Right lobe of liver (tissue), 6 donors: Measurements from ENCODE around the gene PROZ. TPM values are rescaled to one million over a fixed set of nuclear protein-coding genes. Genes with fewer than 3 reads are reported as not detected.

Experiments used
- ATAC-seq, 4 donors: fragments of 200-7000 bp; cut with Tn5 transposase; one replicate each; pipeline ENCODE4 v1.9.1; 2020; ENCODE audit warnings: mild to moderate bottlenecking in 4 of 4, moderate library complexity in 4 of 4
- DNase-seq, 3 donors: peaks; one replicate each; pipeline ENCODE4 v3.0.0-alpha.2; 2020
- H3K27ac ChIP-seq, 3 donors: fragments of 200-600 bp; one replicate each; pipeline ENCODE4 v1.8.0; 2022
- H3K27me3 ChIP-seq, 2 donors: fragments of 200-600 bp; one replicate each; pipeline ENCODE4 v1.8.0; 2022
- H3K36me3 ChIP-seq, 4 donors: fragments of 200-600 bp; sonication (generic) in 1 of 4; one replicate each; pipeline versions ENCODE4 v1.5.1 to v1.8.0; 2017 to 2022; ENCODE audit warnings: control low read depth in 1 of 4
- H3K4me1 ChIP-seq, 4 donors: fragments of 200-600 bp; sonication (generic) in 1 of 4; one replicate each; pipeline versions ENCODE4 v1.5.1 to v1.8.0; 2017 to 2022; ENCODE audit warnings: control low read depth in 1 of 4
- H3K4me3 ChIP-seq, 3 donors: fragments of 200-600 bp; one replicate each; pipeline ENCODE4 v1.8.0; 2022
- H3K9me3 ChIP-seq, 4 donors: fragments of 200-600 bp; sonication (generic) in 1 of 4; one replicate each; pipeline versions ENCODE4 v1.5.1 to v1.8.0; 2017 to 2022; ENCODE audit warnings: control low read depth in 1 of 4
- CTCF ChIP-seq, 4 donors: fragments of 200-600 bp in 3 of 4; fragments of 450-650 bp in 1 of 4; IDR thresholded peaks; one replicate each; pipeline versions ENCODE4 v1.5.1 to v1.8.0; 2016 to 2022; ENCODE audit warnings: antibody characterized with exemption in 4 of 4, mild to moderate bottlenecking in 2 of 4
- POLR2A ChIP-seq: fragments of 450-650 bp; IDR thresholded peaks from one replicate; pipeline ENCODE4 v1.6.1; 2017; ENCODE audit warnings: antibody characterized with exemption, mild to moderate bottlenecking
- WGBS: methylation state at CpG from one replicate; pipeline ENCODE4 v1.1.6; 2018; ENCODE audit warnings: low coverage, low lambda C conversion rate; ENCODE audit not compliant: insufficient coverage; ENCODE audit errors: missing lambda C conversion rate; 5-methylcytosine and 5-hydroxymethylcytosine counted together
- intact Hi-C, 2 donors: fragments of 100-400 bp; cut with DNase I; formaldehyde crosslinking; loops; one replicate each; pipeline versions ENCODE4 v1.11.2 to v1.14.1; 2022
- total RNA-seq, 6 experiments: library from RNA; depleted of rRNA in 2 of 6; stranded (reverse); fragments of >200 nt in 2 of 6; fragmentation: NEBNext Ultra II Directional in 3 of 6; extraction: Animal tissue kit (Norgen Biotek cat#: 25700) in 3 of 6; gene quantifications; one replicate each; pipeline versions ENCODE4 v1.1.0 to v1.2.4, GENCODE V29; 2016 to 2023
- donor health status: DM: no; HTN: yes; CAD: no.
- donor health status: DM: no; HTN: no; CAD: no.
- donor health status: DM: no; HTN: no; CAD: no.
- donor health status: DM: no; HTN: yes; CAD: no.
- donor health status: DM: no; HTN: yes; CAD: no.

PROZ gene
- total RNA-seq, 6 experiments from 2014 or later: 11.2 to 71.2 (median 56.9) TPM

DNA sequence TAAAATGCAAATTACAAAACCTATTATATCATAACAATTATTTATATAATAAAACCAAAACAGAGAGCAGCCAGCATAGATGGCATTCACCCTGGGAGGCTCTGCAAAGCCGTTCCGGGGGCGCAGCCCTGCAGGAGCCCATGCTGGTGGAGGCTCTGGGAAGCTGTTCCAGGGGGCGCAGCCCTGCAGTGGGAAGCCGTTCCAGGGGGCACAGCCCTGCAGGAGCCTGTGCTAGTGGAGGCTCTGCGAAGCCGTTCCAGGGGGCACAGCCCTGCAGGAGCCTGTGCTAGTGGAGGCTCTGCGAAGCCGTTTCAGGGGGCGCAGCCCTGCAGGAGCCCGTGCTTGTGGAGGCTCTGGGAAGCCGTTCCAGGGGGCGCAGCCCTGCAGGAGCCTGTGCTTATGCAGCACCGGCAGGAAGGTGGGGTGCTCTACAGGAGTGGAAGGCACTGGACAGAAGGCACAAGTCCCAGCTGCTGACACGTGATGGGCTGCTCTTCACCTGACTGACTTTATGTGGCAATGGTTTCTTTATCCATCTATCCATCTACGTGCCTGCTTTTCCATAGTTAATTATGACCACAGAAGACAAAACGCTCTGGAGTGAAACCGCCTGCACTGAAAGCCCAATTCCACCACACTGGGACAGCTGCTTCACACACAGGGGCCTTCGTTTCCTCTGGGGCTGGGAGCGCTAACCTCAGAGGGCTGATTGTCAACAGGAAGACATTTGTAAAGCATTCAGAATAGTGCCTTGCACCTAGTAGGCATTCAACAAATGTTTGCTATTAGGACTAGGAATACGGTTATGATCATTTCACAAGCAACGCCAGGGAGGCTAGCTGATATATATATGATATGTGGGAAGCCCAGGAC, 26.4 kb downstream of the PROZ start:
- intact Hi-C loops: no loop called here
- H3K4me1 ChIP-seq: peaks cover 0 to 9% (median 0%) of the 10 kb centered on the region in 4 donors
- H3K9me3 ChIP-seq: no peaks in the 10 kb centered on the region
- DNase-seq (no peak), ATAC-seq (peak in 2 of 4 donors; percentile 32 to 34)
- TF ChIP-seq CTCF (IDR thresholded peaks at IDR 0.05): no peak
- TF ChIP-seq POLR2A: no peak
- WGBS: 92% methylated on average over 6 of the region's 22 CpGs
- no peaks in the 10 kb centered on the region for H3K27me3 ChIP-seq
- H3K36me3 ChIP-seq: peaks cover 0 to 32% (median 14%) of the 10 kb centered on the region in 4 donors
- H3K27ac ChIP-seq: no peak overlapping the region
- no peak overlapping the region for H3K4me3 ChIP-seq

DNA sequence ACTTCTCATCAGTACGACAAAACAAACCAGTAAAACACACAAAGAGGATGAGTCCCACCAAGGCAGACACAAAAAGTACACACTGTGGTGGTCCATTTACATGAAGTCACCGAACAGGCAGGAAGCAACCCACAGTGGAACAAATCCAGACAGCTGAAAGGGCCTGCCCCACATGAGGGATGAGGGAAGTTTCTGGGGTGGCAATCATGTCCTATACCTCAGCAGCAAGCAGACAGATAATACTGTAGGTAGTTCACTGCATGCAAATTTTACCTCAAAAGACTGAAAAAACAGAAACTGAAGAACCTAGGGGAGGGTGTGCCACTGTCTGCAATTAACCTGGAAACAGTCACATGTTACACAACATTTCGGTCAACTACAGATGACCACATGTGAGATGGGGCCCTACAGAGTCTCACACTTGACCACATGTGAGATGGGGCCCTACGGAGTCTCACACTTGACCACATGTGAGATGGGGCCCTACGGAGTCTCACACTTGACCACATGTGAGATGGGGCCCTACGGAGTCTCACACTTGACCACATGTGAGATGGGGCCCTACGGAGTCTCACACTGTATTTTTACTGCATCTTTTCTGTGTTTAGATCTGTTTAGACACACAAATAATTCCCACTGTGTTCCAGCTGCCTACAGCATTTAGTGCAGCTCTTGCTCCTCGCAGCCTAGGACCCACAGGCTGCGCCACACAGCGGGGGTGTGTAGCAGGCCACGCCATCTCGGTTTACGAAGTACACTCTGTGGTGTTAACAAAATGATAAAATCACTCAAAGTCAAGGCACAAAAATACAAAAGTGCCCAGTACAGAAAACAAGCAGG, 27.8 kb downstream of the PROZ start:
- intact Hi-C loops: no loop called here
- ATAC-seq (peak in 1 of 4 donors; percentile 15), DNase-seq (no peak)
- Histone ChIP-seq H3K36me3 (peaks cover 0 to 31% (median 13%) of the 10 kb centered on the region in 4 donors), H3K9me3 (no peaks in the 10 kb centered on the region), H3K27ac (no peak overlapping the region), H3K27me3 (no peaks in the 10 kb centered on the region), H3K4me3 (no peak overlapping the region), H3K4me1 (peaks cover 0 to 9% (median 0%) of the 10 kb centered on the region in 4 donors)
- WGBS: 67% methylated on average over 13 of the region's 13 CpGs
- TF ChIP-seq POLR2A (no peak), CTCF (IDR thresholded peaks at IDR 0.05) (no peak)

DNA sequence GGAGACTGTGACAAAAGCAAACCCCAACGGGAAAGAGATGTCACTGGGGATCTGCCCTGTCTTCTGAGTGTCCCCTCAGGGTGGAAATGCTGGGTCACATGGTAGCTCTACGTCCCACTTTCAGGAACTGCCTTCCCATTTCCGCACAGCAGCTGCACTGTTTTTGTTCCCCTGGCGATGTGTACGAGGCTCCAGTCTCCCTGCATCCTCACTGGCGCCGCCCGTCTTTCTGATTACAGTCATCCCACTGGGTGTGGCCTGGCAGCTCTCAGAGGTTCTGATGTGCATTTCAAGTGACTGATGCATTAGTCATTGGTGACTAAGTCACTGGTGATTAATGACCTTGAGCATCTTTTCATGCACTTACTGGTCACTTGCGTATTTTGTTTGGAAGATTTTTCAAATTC, 28.8 kb downstream of the PROZ start:
- H3K27ac ChIP-seq: no peak overlapping the region
- no peaks in the 10 kb centered on the region for H3K27me3 ChIP-seq
- H3K4me1 ChIP-seq: peaks cover 0 to 9% (median 0%) of the 10 kb centered on the region in 4 donors
- no peaks in the 10 kb centered on the region for H3K9me3 ChIP-seq
- TF ChIP-seq POLR2A (no peak), CTCF (IDR thresholded peaks at IDR 0.05) (no peak)
- DNase-seq (peak in 1 of 3 donors; percentile 62), ATAC-seq (peak in 3 of 4 donors; percentile 60 to 88 (median 79))
- H3K36me3 ChIP-seq: peaks cover 0 to 39% (median 14%) of the 10 kb centered on the region in 4 donors
- intact Hi-C loops: no loop called here
- H3K4me3 ChIP-seq: no peak overlapping the region
- WGBS: 71% methylated on average over 2 of the region's 9 CpGs

DNA sequence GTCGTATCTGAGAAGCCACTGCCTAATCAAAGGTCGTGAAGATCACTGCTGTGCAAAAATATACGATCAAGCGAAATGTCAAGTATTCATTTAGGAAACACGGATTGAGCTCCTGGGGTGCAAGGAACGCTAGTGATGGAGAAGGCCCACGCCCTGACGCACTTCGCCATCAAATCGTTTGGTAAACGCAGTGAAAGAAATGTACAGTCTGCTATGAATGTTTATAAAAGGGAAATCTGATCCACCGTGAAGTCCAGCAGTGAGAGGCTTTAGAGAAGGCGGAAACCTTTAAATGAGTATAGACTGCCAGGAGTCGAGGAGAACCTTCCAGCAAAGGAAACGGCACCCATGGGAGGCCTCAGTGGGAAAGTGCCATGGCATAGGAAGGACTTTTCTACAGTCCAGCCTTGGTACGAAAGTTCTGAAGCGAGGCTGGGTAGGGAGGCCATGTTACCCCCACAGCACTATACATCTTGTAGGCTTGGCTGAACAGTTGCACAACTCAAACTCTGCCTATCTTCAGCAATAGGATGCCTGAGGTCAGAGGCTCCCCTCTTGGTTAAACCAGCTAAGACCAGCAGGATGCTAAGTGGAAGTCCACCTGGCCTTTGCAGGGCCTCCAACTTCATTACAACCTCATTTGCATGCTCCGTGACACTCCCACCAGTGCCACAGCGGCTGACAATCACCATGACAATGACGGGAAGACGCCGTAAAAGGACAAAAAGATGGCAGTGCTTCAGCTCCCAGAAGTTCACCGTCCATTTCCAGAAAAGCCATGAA, 29.6 kb downstream of the PROZ start:
- no peak for TF ChIP-seq CTCF (IDR thresholded peaks at IDR 0.05)
- TF ChIP-seq POLR2A: no peak
- DNase-seq (no peak), ATAC-seq (no peak)
- WGBS: 95% methylated on average over 21 of the region's 23 CpGs
- H3K9me3 ChIP-seq: no peaks in the 10 kb centered on the region
- H3K27ac ChIP-seq: no peak overlapping the region
- peaks cover 0 to 8% (median 0%) of the 10 kb centered on the region in 4 donors for H3K4me1 ChIP-seq
- intact Hi-C loops: no loop called here
- no peaks in the 10 kb centered on the region for H3K27me3 ChIP-seq
- peaks cover 0 to 42% (median 14%) of the 10 kb centered on the region in 4 donors for H3K36me3 ChIP-seq
- H3K4me3 ChIP-seq: no peak overlapping the region
